Bronchial smooth muscle cell (primary cell): ENCODE measurements around the gene KHNYN. TPM values are rescaled to one million over a fixed set of nuclear protein-coding genes. Genes with fewer than 3 reads are reported as not detected.

Source experiments
- total RNA-seq: library from RNA; depleted of rRNA; stranded (reverse); fragments of >200 nt; gene quantifications from 2 replicates; pipeline ENCODE4 v1.2.1, GENCODE V29; 2014

KHNYN gene
- 42.2 and 44.9 TPM in 2 replicates for total RNA-seq

GRCh38 chr14:24429395-24430142, at the start of gene KHNYN, which contains the start of gene CBLN3:
KHNYN (plus strand) TSS chr14:24429954; CDS start chr14:24430731, 777 bp downstream.
CBLN3 (minus strand) TSS chr14:24429668; CDS start chr14:24429054, 614 bp downstream.

DNA sequence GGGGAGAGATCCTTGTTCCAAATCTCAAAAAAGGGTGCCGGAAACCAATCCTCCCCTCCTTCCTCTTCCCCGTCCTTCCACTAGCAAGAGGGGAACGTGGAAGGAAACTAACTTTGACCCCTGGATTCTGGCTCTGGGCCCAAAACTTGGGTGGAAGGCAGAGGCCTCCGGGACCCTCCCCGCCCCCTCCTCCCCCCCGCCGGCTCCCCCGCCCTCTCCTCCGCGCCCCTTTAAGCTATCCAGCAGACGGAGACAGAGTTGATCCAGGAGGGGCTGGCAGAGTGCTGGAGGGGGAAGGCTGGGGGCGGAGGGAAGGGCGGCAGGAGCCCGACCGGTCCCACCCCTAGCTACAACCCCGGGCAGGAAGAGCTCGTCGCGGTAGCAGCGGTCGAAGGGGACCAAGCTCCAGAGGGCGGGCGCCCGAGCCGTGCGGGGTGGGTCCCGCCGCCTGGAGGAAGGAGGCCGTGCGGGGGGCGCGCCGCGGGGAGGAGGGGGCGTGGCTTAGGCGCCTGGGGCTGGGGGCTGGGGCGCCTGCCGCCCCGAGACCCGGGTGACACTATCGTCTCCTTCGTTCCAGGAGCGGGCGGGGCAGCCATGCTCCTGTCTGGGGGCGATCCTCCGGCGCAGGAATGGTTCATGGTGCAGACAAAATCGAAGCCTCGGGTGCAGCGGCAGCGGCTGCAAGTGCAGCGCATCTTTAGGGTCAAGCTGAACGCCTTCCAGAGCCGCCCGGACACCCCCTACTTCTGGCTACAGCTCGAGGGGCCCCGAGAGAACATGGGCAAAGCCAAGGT, 30.9 kb upstream of the KHNYN start, which contains the start of gene NYNRIN:
Gene NYNRIN (plus strand): TSS at position 351 of the 794 bp plus-strand sequence. CDS start 244 bp downstream, at position 595.

DNA sequence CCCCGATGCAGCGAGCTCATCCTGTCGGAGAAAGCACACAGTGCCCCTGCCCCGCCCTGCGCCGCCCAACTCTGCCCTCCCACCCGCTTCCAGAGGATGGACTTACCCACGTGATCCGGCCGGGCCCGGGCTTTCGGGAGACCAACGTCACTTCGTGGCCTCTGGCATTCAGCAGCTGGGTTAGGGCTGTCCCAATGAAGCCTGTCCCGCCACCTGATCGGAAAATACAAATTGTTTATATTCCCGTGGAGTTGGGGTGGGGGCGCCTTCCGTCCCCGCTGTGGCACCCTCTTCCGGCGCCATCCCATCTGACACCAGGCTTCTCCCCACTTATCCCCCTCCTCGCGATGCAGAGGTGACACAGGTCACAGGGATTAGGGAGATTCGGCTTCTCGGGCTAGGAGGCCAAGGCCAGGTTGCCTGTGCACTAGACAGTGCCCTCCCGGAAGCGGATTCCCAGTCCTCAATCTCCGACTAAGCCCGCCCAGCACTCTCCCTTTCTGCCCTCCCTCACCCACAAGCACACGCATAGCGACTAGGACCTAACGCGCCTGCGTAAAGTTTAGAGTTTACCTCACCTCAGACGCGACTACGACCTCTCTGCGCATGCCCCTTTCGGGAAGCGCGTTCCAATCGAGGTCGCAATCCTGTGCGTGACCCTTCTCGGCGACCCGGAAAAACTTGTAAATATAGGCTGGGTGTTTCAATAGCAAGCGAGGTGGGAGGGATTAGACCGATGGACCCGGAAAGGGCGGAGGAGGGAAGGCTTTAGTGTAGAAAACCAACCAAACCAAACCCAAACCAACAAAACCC, 12.7 kb downstream of the KHNYN start, which contains the start of gene SDR39U1:
Gene SDR39U1 (minus strand): TSS at position 537 of the 813 bp plus-strand sequence. CDS start 7 bp downstream, at position 530.

Other genes starting within 250 kb of the KHNYN start
- gene IPO4, start 241.1 kb upstream of the KHNYN start, total RNA-seq, result 24.0 and 24.3 TPM in 2 replicates
- 50.9 and 54.5 TPM in 2 replicates for gene TM9SF1, start 234.5 kb upstream of the KHNYN start, total RNA-seq
- 0.16 TPM in 1 of 2 replicates, not detected in the other for gene TSSK4, start 224.3 kb upstream of the KHNYN start, total RNA-seq
- gene CHMP4A, start 216.5 kb upstream of the KHNYN start, total RNA-seq, result 18.6 and 23.8 TPM in 2 replicates
- gene MDP1, start 213.9 kb upstream of the KHNYN start, total RNA-seq, result 15.3 and 17.8 TPM in 2 replicates
- gene NEDD8, start 197.6 kb upstream of the KHNYN start, total RNA-seq, result 277 and 335 TPM in 2 replicates
- 118 and 120 TPM in 2 replicates for gene GMPR2, start 197.0 kb upstream of the KHNYN start, total RNA-seq
- gene TINF2, start 187.3 kb upstream of the KHNYN start, total RNA-seq, result 36.6 and 48.1 TPM in 2 replicates
- gene TGM1, start 166.8 kb upstream of the KHNYN start, total RNA-seq, result 0.16 and 0.86 TPM in 2 replicates
- 16.9 and 18.7 TPM in 2 replicates for gene RABGGTA, start 158.4 kb upstream of the KHNYN start, total RNA-seq
- gene DHRS1, start 130.2 kb upstream of the KHNYN start, total RNA-seq, result 11.2 and 14.7 TPM in 2 replicates
- gene NOP9, start 130.1 kb upstream of the KHNYN start, total RNA-seq, result 13.4 and 13.9 TPM in 2 replicates
- 1.3 and 1.4 TPM in 2 replicates for gene CIDEB, start 122.0 kb upstream of the KHNYN start, total RNA-seq
- 1.9 and 2.7 TPM in 2 replicates for gene LTB4R2, start 119.8 kb upstream of the KHNYN start, total RNA-seq
- gene LTB4R, start 118.5 kb upstream of the KHNYN start, total RNA-seq, result 0.94 and 1.1 TPM in 2 replicates
- 1.4 and 9.3 TPM in 2 replicates for gene ADCY4, start 94.9 kb upstream of the KHNYN start, total RNA-seq
- 2.5 and 6.2 TPM in 2 replicates for gene RIPK3, start 90.0 kb upstream of the KHNYN start, total RNA-seq
- gene NFATC4, start 61.8 kb upstream of the KHNYN start, total RNA-seq, result 74.6 and 97.9 TPM in 2 replicates
- 17.5 and 19.7 TPM in 2 replicates for gene NYNRIN, start 31.0 kb upstream of the KHNYN start, total RNA-seq
- gene CBLN3, start 286 bp upstream of the KHNYN start, total RNA-seq, result 3.5 and 4.8 TPM in 2 replicates
- 7.5 and 10.6 TPM in 2 replicates for gene SDR39U1, start 12.8 kb downstream of the KHNYN start, total RNA-seq
- gene CMA1, start 78.3 kb downstream of the KHNYN start, total RNA-seq, result not detected in 2 replicates
- gene CTSG, start 146.3 kb downstream of the KHNYN start, total RNA-seq, result not detected in 2 replicates
- gene GZMH, start 179.7 kb downstream of the KHNYN start, total RNA-seq, result not detected in 2 replicates
- gene GZMB, start 204.2 kb downstream of the KHNYN start, total RNA-seq, result not detected in 2 replicates